ENCODE results near the gene ZC2HC1C. TPM values are rescaled to one million over a fixed set of nuclear protein-coding genes. Genes with fewer than 3 reads are reported as not detected.

The ZC2HC1C gene
- total and polyA plus RNA-seq, 2 of the 13 experiments (the other 11 are each of a cell fraction or from before 2014, with no cell fraction given): 3.3 to 3.5 TPM

DNA sequence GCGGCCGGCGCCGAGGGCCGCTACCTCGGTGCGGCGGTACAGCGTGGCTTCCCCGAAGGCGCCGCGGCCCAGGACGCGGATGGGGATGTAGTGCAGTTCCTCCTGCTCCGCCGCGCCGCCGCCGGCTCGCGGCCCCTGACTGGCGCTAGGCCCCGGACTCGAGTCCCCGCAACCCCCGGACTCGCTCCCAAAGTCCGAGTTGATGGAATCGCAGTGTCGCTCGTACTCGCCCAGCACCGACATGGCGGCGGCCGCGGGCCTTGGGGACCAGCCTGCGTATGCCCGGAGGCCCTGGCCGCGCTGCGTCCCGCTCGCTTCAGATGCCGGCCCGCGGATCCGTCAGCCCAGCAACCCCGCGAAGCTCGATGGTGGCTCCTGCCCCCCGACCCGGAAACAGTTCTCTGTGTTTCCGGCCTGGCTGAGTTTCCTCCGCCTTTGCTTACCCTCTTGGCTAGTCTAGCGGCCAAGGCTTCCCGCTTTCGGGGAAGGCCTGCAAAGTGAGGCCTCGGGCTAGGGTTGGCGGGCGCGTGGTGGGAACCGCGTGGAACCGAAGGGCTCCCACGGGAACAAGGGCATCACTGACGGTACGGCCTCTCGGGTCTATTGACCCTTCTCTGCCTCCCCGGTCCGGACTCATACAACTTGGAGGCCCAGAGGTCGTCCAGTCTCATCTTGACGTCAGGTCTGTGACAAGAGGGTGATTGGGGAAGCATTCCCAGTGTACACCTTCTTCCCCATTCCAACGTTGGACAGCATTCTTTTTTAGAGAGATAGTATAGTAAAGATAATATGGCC, 57.4 kb downstream of the ZC2HC1C start, which contains the start of gene NEK9 (continued):
- TF ChIP-seq LCORL (IDR thresholded peaks at IDR 0.05) (peak; percentile 40; the same call in 1 of the 2 replicates), LCORL (CRISPR knock-in tag; IDR thresholded peaks at IDR 0.05) (0 out of 2 replicates have a peak, but pooled peaks have one; percentile 46), FOXO1 (CRISPR knock-in tag; IDR thresholded peaks at IDR 0.05) (peak; percentile 67), ZNF142 (CRISPR knock-in tag; IDR thresholded peaks at IDR 0.05) (peak; percentile 72; the same call in 1 of the 2 replicates), SNRNP70 (IDR thresholded peaks at IDR 0.05; ENCODE audit: low read depth, low read length) (no peak), ZNF33A (CRISPR knock-in tag; IDR thresholded peaks at IDR 0.05; ENCODE audit: borderline replicate concordance) (no peak), NR2F6 (IDR thresholded peaks at IDR 0.05) (no peak; the same call in 1 of the 2 replicates), NR2F6 (CRISPR knock-in tag; IDR thresholded peaks at IDR 0.05) (no peak), HMG20A (CRISPR knock-in tag; IDR thresholded peaks at IDR 0.05; ENCODE audit: borderline replicate concordance) (peak; percentile 15; the same call in 1 of the 2 replicates), ZBTB3 (CRISPR knock-in tag; IDR thresholded peaks at IDR 0.05; ENCODE audit: borderline replicate concordance, low read depth) (peak; percentile 27; the same call in 1 of the 2 replicates), GATAD2A (CRISPR knock-in tag; IDR thresholded peaks at IDR 0.05) (peak; percentile 27; the same call in 1 of the 2 replicates), ZNF275 (CRISPR knock-in tag; IDR thresholded peaks at IDR 0.05; ENCODE audit: borderline replicate concordance) (peak; percentile 62), PCBP1 (IDR thresholded peaks at IDR 0.05; ENCODE audit: borderline replicate concordance, low read depth, low read length) (0 out of 2 replicates have a peak, but pooled peaks have one; percentile 39), ZNF574 (CRISPR knock-in tag; IDR thresholded peaks at IDR 0.05) (peak; percentile 97), ZNF660 (CRISPR knock-in tag; IDR thresholded peaks at IDR 0.05; ENCODE audit: borderline replicate concordance, low read depth) (no peak)
- TF ChIP-seq, protein P1, sequence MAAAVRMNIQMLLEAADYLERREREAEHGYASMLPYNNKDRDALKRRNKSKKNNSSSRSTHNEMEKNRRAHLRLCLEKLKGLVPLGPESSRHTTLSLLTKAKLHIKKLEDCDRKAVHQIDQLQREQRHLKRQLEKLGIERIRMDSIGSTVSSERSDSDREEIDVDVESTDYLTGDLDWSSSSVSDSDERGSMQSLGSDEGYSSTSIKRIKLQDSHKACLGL (CRISPR knock-in tag; IDR thresholded peaks at IDR 0.05): peak; percentile 80
- TF ChIP-seq, protein P2, sequence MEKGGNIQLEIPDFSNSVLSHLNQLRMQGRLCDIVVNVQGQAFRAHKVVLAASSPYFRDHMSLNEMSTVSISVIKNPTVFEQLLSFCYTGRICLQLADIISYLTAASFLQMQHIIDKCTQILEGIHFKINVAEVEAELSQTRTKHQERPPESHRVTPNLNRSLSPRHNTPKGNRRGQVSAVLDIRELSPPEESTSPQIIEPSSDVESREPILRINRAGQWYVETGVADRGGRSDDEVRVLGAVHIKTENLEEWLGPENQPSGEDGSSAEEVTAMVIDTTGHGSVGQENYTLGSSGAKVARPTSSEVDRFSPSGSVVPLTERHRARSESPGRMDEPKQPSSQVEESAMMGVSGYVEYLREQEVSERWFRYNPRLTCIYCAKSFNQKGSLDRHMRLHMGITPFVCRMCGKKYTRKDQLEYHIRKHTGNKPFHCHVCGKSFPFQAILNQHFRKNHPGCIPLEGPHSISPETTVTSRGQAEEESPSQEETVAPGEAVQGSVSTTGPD (CRISPR knock-in tag; IDR thresholded peaks at IDR 0.05): no peak
